Ectodermal cell (in vitro differentiated cells): ENCODE data around the gene PTCH1.
A peak's percentile ranks its signal among the peaks of the same experiment; 100 is the strongest.

Experiments
- H3K27ac ChIP-seq: 2 replicates; pipeline ENCODE4 v1.7.0; 2013; ENCODE audit warnings: mild to moderate bottlenecking, low read depth, low read length; ENCODE audit not compliant: insufficient read depth, poor library complexity, severe bottlenecking
- H3K27me3 ChIP-seq: 2 replicates; pipeline ENCODE4 v1.7.0; 2013; ENCODE audit warnings: mild to moderate bottlenecking, low read length; ENCODE audit not compliant: insufficient read depth, control insufficient read depth, poor library complexity, severe bottlenecking
- H3K36me3 ChIP-seq: one replicate; pipeline ENCODE4 v1.7.0; 2013; ENCODE audit warnings: low read length; ENCODE audit not compliant: control insufficient read depth, insufficient read depth
- H3K4me1 ChIP-seq: one replicate; pipeline ENCODE4 v1.7.0; 2013; ENCODE audit warnings: low read length; ENCODE audit not compliant: control insufficient read depth, insufficient read depth
- H3K4me3 ChIP-seq: 2 replicates; pipeline ENCODE4 v1.7.0; 2013; ENCODE audit warnings: low read depth, low read length, control low read depth; ENCODE audit not compliant: insufficient read depth
- H3K9me3 ChIP-seq: 2 replicates; pipeline ENCODE4 v1.7.0; 2013; ENCODE audit warnings: mild to moderate bottlenecking, low read length, moderate library complexity; ENCODE audit not compliant: control insufficient read depth
- WGBS, 2 experiments: methylation state at CpG; one replicate each; pipeline ENCODE4 v1.1.7; 2013; ENCODE audit warnings: missing lambda C conversion rate in 2 of 2; 5-methylcytosine and 5-hydroxymethylcytosine counted together

PTCH1 gene

DNA sequence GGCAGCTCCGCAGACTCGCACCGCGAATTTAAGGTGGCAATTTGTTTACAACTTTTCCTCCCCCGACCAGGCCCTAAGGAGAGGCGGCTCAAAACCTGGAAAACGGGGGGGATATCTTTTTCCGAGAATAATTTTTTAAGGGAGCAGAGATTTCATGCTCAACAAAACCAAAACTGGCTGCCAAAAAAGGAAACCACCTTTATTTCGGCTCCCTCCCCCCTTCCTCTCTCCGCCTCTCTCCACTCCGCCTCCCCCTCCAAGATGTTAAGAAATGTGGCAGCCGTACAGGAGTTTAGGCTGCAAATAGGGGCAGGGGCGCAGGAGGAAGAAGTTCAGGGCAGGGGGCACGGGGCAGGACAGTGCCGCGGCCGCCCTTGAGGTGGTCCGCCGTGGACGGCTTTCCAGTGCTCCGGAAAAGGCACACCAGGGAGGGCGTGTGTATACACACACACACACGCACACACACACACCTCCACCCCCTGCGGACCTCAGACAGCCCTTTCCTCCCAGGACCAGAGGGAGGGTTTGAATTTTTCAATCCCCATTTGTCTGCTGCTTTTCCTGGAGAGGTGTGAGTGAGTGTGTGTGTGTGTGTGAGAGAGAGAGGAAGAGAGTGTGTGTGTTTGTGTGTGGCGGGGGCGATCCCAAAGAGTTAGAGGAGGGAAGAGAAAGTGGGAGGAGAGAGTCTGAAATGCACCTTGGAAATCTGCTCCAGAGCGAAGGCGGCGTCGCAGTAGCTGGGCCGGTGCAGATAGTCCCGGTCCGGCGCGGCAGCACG, 9.1 kb downstream of the PTCH1 start:
- Histone ChIP-seq H3K4me1 (peaks cover 3% of the 10 kb centered on the region), H3K27ac (peak overlapping the region; percentile 53), H3K36me3 (peaks cover 2% of the 10 kb centered on the region), H3K9me3 (no peaks in the 10 kb centered on the region), H3K27me3 (peaks cover 16% of the 10 kb centered on the region), H3K4me3 (peak overlapping the region; percentile 76)
- 0 to 1% methylated on average over 34 to 36 of the region's 36 CpGs for WGBS, 2 experiments

DNA sequence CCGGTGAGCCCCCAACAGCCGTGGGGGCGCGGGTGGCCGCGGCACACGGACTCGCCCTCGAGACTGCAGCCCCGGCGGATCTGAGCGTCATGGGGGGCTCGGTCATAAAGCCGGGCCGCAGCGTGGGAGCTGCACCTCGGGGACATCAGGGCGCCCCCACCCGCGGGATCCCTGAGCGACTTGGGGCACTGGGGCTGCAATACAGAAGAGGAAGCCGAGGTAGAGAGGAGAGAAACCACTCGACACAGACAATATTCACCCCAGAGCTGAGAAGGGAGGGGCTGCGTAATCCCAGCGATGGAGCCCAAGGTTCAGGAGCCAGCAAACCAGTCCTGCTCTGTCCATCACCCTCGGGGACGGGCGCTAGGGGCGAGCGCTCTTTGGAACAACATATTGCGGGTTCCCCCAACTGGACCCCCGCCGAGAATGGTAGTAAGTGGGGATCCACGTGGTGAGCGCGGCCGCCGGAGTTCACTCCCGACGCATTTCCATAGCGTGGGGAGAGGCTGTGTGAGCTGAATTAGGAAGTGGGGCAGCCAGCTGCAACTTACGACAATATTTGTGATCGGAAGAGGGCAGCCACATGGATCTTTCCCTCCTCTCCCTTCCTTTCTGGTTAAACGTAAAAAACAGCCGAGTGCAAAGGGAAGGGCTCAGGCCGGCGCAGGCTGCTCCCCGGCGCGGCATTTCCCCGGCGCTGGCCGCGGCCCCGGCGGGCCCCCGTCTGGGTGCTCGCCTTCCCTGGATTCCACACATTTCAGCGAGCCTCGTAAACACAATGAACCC, 9.9 kb downstream of the PTCH1 start:
- H3K9me3 ChIP-seq = no peaks in the 10 kb centered on the region
- 0% methylated on average over 60 of the region's 60 CpGs for WGBS, 2 experiments
- peak overlapping the region; percentile 79 for H3K27ac ChIP-seq
- H3K27me3 ChIP-seq = peaks cover 9% of the 10 kb centered on the region
- H3K36me3 ChIP-seq = peaks cover 4% of the 10 kb centered on the region
- H3K4me1 ChIP-seq = peaks cover 3% of the 10 kb centered on the region
- peak overlapping the region; percentile 76 for H3K4me3 ChIP-seq

DNA sequence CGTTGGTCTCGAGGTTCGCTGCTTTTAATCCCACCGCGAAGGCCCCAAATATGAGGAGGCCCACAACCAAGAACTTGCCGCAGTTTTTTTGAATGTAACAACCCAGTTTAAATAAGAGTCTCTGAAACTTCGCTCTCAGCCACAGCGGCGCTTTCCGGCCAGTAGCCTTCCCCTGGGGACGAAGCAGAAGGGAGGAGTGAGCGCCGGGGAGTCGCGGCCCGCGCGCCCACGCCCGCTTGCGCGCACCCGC, 10.4 kb downstream of the PTCH1 start:
- H3K4me1 ChIP-seq = peaks cover 4% of the 10 kb centered on the region
- WGBS, 2 experiments = 0% methylated on average over 23 of the region's 23 CpGs
- H3K9me3 ChIP-seq = no peaks in the 10 kb centered on the region
- peaks cover 5% of the 10 kb centered on the region for H3K27me3 ChIP-seq
- H3K27ac ChIP-seq = peak overlapping the region; percentile 79
- peak overlapping the region; percentile 76 for H3K4me3 ChIP-seq
- H3K36me3 ChIP-seq = peaks cover 4% of the 10 kb centered on the region

DNA sequence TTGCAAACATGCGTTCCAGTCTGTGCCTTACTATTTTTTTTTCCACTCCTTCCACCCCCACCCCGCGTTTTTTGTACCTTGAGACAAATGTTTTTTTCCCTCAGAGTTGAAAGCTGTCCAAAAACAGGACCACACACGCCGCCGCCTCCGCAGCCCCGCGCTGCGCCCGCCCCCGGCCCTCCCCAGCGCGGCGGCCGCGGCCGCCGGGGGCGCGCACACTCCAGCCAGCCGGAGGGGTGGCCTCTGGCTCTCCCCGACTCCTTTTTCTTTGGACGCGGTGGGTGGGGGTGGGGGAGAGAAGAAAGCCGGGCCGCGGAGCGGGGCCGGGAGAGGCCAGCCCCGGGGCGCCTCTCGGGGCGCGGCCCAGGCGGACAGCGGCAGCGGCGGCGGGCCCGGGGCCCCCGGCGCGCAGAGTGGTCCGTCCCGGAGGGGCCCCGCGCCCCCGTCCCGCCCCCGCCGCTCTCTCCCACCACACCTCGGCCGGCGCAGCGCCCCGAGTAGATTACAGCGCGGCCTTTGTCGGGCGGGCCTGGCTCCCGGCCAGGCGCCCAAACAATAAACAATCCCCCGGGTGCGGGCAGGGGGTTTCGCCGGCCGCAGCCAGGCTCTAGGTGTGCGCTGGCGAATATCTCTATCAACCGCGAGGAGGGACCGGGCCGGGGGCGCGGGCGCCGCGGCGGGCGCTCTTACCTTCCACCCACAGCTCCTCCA, 10.9 kb downstream of the PTCH1 start:
- Histone ChIP-seq H3K4me1 (peaks cover 8% of the 10 kb centered on the region), H3K27ac (peak overlapping the region; percentile 79), H3K9me3 (no peaks in the 10 kb centered on the region), H3K36me3 (peaks cover 4% of the 10 kb centered on the region), H3K4me3 (peak overlapping the region; percentile 76), H3K27me3 (peaks cover 5% of the 10 kb centered on the region)
- 0% methylated on average over 79 to 80 of the region's 81 CpGs for WGBS, 2 experiments

DNA sequence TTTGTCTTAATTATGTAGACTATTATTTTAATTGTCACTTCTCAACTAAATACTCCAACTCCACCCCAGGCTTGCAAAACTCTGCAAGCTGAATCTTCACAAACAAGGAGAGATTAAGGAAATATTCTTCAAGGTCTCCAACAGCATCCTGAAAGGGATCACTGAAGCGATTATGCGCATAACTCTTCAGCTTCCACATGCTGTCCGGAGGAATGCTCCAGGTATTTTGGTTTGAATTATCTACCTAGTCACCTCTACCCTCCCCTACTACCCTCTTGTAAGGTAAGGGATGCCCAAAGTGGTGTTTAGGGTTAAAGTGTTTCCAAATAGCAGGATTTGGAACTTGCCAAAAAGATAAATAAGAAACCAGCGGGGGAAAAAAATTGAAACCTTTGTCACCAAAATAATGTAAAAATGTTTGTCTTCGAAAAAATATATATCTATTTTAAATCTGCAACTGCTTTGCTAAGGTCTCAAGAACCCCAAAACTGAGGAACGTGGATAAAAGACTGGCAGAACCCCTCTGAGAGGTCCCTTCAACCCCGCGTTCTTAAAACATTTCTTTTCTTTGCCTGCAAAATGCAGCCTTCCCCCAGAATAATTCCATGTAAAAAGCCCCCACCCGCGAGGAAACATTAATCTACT, 11.6 kb downstream of the PTCH1 start:
- Histone ChIP-seq H3K4me1 (peaks cover 13% of the 10 kb centered on the region), H3K27me3 (peaks cover 5% of the 10 kb centered on the region), H3K9me3 (no peaks in the 10 kb centered on the region), H3K4me3 (peak overlapping the region; percentile 35), H3K27ac (peak overlapping the region; percentile 48), H3K36me3 (peaks cover 4% of the 10 kb centered on the region)
- WGBS, 2 experiments = 12 to 13% methylated on average over 8 to 10 of the region's 10 CpGs

DNA sequence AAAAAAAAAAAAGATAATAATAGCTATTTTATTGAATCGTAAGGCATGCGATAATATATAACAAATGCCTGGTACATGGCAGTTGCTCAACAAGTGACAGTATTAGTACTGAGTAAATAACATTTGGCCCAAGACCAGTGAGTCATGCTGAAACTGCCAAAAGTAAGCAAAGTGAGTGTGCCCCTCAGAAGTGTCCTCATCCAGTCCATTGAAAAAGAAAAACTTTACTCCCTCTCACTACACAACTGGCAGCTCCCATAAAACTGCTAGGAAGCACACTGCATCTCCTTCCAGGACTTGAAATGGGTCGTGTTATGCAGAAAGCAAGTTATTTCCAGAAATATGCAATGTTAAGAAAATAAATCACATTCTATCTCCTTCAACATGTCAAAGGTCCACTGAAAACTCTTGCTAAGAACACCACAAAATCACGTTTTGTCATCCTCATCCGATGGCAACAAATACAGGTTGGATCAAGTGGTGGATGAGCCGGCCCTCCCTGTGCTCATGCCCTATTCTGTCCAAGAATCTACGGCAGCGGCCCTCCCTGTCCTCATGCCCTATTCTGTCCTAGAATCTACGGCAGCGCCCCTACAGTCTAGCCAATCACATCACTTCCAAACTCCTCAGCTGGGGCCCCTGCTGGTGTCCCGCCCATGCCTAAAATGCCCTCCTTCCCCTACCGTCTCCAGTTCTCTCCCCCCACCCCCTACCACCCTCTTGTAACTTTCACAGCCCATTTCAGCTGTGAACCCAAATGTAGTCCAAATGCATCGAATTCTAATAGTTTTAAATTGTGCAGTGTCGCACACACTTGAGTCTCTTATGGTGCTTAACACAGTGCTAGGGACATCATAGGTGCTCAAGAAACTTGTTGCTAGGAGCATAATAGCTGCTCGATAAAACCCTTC, 12.5 kb downstream of the PTCH1 start:
- H3K27me3 ChIP-seq = peaks cover 5% of the 10 kb centered on the region
- peaks cover 21% of the 10 kb centered on the region for H3K4me1 ChIP-seq
- H3K36me3 ChIP-seq = peaks cover 4% of the 10 kb centered on the region
- WGBS, 2 experiments = 29 to 34% methylated on average over 14 to 15 of the region's 15 CpGs
- H3K9me3 ChIP-seq = no peaks in the 10 kb centered on the region
- H3K27ac ChIP-seq = no peak overlapping the region
- peak overlapping the region; percentile 35 for H3K4me3 ChIP-seq

DNA sequence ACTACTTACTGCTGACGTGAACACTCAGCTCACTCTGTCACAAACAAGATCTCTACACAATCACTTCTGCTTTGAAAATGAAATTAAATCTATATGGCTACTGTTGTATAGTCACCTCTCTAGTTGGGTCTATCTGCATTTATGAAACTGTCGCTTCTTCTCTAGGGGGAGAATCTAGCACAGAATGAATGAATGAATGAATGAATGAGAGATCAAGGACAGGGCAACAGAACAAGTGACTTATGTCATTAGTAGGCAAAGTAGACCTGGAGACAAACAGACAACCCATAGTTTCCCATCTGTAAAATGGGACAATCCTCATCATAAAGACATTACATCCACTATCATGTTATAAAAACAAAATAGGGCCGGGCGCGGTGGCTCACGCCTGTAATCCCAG, 13.4 kb downstream of the PTCH1 start:
- Histone ChIP-seq H3K4me3 (no peak overlapping the region), H3K27ac (no peak overlapping the region), H3K9me3 (no peaks in the 10 kb centered on the region), H3K4me1 (peaks cover 25% of the 10 kb centered on the region), H3K36me3 (peaks cover 4% of the 10 kb centered on the region), H3K27me3 (peaks cover 5% of the 10 kb centered on the region)
- 93 to 98% methylated on average over 2 to 5 of the region's 6 CpGs for WGBS, 2 experiments

DNA sequence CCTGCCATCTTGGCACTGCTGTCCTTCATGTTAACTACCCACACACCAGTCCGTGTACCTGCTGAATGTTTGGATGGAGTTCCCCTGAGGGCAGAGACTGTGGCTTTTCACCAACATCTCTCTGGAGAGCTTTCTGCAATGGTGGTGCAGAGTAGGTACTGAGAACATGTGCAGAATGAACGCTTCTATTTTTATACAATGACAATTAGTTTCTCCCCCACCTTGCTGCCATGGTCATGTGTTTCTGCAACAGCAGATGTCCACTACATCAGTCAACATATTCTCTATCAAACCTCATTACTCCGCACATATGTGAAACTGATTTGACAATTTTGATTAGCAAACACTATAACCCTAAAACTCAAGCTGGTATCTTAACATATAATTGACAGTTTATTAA, 14.5 kb downstream of the PTCH1 start:
- H3K27me3 ChIP-seq = peaks cover 5% of the 10 kb centered on the region
- H3K9me3 ChIP-seq = no peaks in the 10 kb centered on the region
- no peak overlapping the region for H3K27ac ChIP-seq
- 92 to 93% methylated on average over 3 of the region's 3 CpGs for WGBS, 2 experiments
- H3K36me3 ChIP-seq = peaks cover 4% of the 10 kb centered on the region
- H3K4me1 ChIP-seq = peaks cover 36% of the 10 kb centered on the region
- H3K4me3 ChIP-seq = no peak overlapping the region

DNA sequence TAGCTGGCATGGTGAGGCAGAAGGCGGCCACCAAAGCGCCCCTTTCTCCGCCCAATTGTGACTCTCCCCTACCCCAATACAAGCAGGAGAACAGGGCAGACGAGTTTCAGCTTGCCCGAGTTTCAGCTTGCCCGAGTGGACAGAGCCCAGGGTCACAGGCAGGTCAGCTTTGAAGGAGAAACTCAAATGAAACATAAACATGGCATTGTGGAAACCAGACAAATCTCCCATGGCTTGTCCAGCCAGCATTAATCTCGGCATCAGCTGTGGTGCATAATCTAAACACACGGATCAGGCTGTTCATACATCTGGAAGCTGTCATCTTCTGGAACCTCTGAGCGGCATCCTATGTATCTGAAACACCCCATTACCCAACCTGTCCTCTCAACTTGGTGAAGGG, 16.9 kb downstream of the PTCH1 start:
- H3K27me3 ChIP-seq = no peaks in the 10 kb centered on the region
- 85 to 87% methylated on average over 9 of the region's 9 CpGs for WGBS, 2 experiments
- peaks cover 54% of the 10 kb centered on the region for H3K4me1 ChIP-seq
- peaks cover 4% of the 10 kb centered on the region for H3K36me3 ChIP-seq
- no peak overlapping the region for H3K27ac ChIP-seq
- H3K9me3 ChIP-seq = no peaks in the 10 kb centered on the region
- no peak overlapping the region for H3K4me3 ChIP-seq
